GM12878 (cell line): ENCODE data around the gene RSPRY1. TPM values are rescaled to one million over a fixed set of nuclear protein-coding genes. Genes with fewer than 3 reads are reported as not detected.

Experiments
- BACH1 ChIP-seq: fragments of 450-650 bp; IDR thresholded peaks from 2 replicates; pipeline ENCODE4 v1.6.1; 2017; ENCODE audit warnings: mild to moderate bottlenecking, borderline replicate concordance
- CBX3 ChIP-seq: fragments of 200-600 bp; sonication (generic); IDR thresholded peaks from 2 replicates; pipeline ENCODE4 v1.6.1; 2016; ENCODE audit warnings: low read depth, borderline replicate concordance
- CREM ChIP-seq: IDR thresholded peaks from 2 replicates; pipeline ENCODE4 v1.6.1; 2014; ENCODE audit warnings: antibody characterized with exemption, low read depth
- FOXM1 ChIP-seq: IDR thresholded peaks from 2 replicates; pipeline ENCODE4 v1.6.1; 2012; ENCODE audit warnings: low read depth, mild to moderate bottlenecking, inconsistent platforms, low read length, moderate library complexity
- HDAC6 ChIP-seq: fragments of 200-600 bp; sonication (generic); IDR thresholded peaks from one replicate; pipeline ENCODE4 v1.8.0; 2017; ENCODE audit warnings: antibody characterized with exemption; ENCODE audit not compliant: unreplicated experiment
- KLF5 ChIP-seq: fragments of 450-650 bp; IDR thresholded peaks from 2 replicates; pipeline ENCODE4 v1.6.1; 2014; ENCODE audit warnings: mild to moderate bottlenecking; ENCODE audit not compliant: partially characterized antibody
- MXI1 ChIP-seq: fragments of 150-350 bp; IDR thresholded peaks from 2 replicates; pipeline ENCODE4 v1.6.1; 2011; ENCODE audit warnings: low read depth, mild to moderate bottlenecking, inconsistent platforms, low read length, improper control_type of control experiment
- NFXL1 ChIP-seq: fragments of 450-650 bp; IDR thresholded peaks from 2 replicates; pipeline ENCODE4 v1.6.1; 2017; ENCODE audit warnings: antibody characterized with exemption, mild to moderate bottlenecking, borderline replicate concordance
- NRF1 ChIP-seq: conservative IDR thresholded peaks from 2 replicates; pipeline ENCODE4 v1.6.1; 2011; ENCODE audit warnings: mild to moderate bottlenecking, low read depth, low read length, improper control_type of control experiment
- PAX5 ChIP-seq: IDR thresholded peaks from 2 replicates; pipeline ENCODE4 v1.6.1; 2011; ENCODE audit warnings: low read depth, low read length, borderline replicate concordance
- POLR2AphosphoS2 ChIP-seq: IDR thresholded peaks from 2 replicates; pipeline ENCODE4 v1.6.1; 2011; ENCODE audit warnings: low read depth, mild to moderate bottlenecking, low read length, improper control_type of control experiment, moderate library complexity
- SREBF1 ChIP-seq: IDR thresholded peaks from 2 replicates; pipeline ENCODE4 v1.6.1; 2012; ENCODE audit warnings: mild to moderate bottlenecking, low read length
- STAT1 ChIP-seq: fragments of 450-650 bp; conservative IDR thresholded peaks from 2 replicates; pipeline ENCODE4 v1.6.1; 2014; ENCODE audit warnings: antibody characterized with exemption, mild to moderate bottlenecking
- TCF7 ChIP-seq: IDR thresholded peaks from 2 replicates; pipeline ENCODE4 v1.6.1; 2014; ENCODE audit warnings: antibody characterized with exemption, borderline replicate concordance
- YBX1 ChIP-seq: fragments of 450-650 bp; IDR thresholded peaks from 2 replicates; pipeline ENCODE4 v1.6.1; 2016; ENCODE audit warnings: antibody characterized with exemption
- ZBED1 ChIP-seq: IDR thresholded peaks from 2 replicates; pipeline ENCODE4 v1.6.1; 2016; ENCODE audit warnings: borderline replicate concordance
- ZNF622 ChIP-seq: fragments of 450-650 bp; IDR thresholded peaks from 2 replicates; pipeline ENCODE4 v1.6.1; 2017; ENCODE audit warnings: mild to moderate bottlenecking, inconsistent platforms
- ZZZ3 ChIP-seq: IDR thresholded peaks from 2 replicates; pipeline ENCODE4 v1.6.1; 2011; ENCODE audit warnings: low read depth; ENCODE audit not compliant: control insufficient read depth, insufficient read length
- polyA plus RNA-seq, 11 experiments: library from polyadenylated mRNA; depleted of rRNA in 4 of 11; unstranded in 6 of 11; stranded (reverse) in 5 of 11; fragments of >200 nt; fragmentation: Nextera tagmentation in 4 of 11; fragmentation: Illumina TruSeq in 1 of 11; extraction: Ambion mirVana in 4 of 11; extraction: Trizol in 1 of 11; gene quantifications; 1 replicate in 1 of 11; 2 replicates in 10 of 11; pipeline versions ENCODE4 v1.2.1 to v1.2.3, GENCODE V29; 2011 to 2016; ENCODE audit warnings: inconsistent platforms in 2 of 11, missing spikeins in 2 of 11, low read depth in 1 of 11
- total RNA-seq, 4 experiments: library from RNA; depleted of rRNA in 3 of 4; stranded (reverse); fragments of >200 nt in 3 of 4; fragmentation: Illumina TruSeq in 1 of 4; extraction: Trizol in 1 of 4; gene quantifications; 2 replicates each; pipeline versions ENCODE4 v1.2.1 to v1.2.3, GENCODE V29; 2013 to 2021
- TF ChIP-seq, protein P1 (sequence below), 3 experiments: IDR thresholded peaks in 2 of 3; conservative IDR thresholded peaks in 1 of 3; 2 replicates each; pipeline ENCODE4 v1.5.1; 2011; ENCODE audit warnings: low read depth in 3 of 3, low read length in 3 of 3, mild to moderate bottlenecking in 3 of 3, control low read depth in 2 of 3, moderate library complexity in 2 of 3, inconsistent platforms in 1 of 3, mixed read lengths in 1 of 3; ENCODE audit not compliant: control insufficient read depth in 2 of 3, insufficient read depth in 1 of 3; ENCODE audit errors: extremely low read depth in 1 of 3
- TF ChIP-seq, protein P2 (sequence below): IDR thresholded peaks from 2 replicates; pipeline ENCODE4 v1.6.1; 2011; ENCODE audit warnings: low read depth, low read length, improper control_type of control experiment, borderline replicate concordance
- TF ChIP-seq, protein P3 (sequence below): fragments of 450-650 bp; IDR thresholded peaks from 2 replicates; pipeline ENCODE4 v1.6.1; 2017; ENCODE audit warnings: low read depth, mild to moderate bottlenecking, moderate library complexity
- TF ChIP-seq, protein P4 (sequence below): fragments of 150-350 bp; IDR thresholded peaks from 2 replicates; pipeline ENCODE4 v1.6.1; 2014; ENCODE audit warnings: mild to moderate bottlenecking, low read depth, low read length
- TF ChIP-seq, protein P5 (sequence below): fragments of 450-650 bp; IDR thresholded peaks from 2 replicates; pipeline ENCODE4 v1.6.1; 2017; ENCODE audit warnings: borderline replicate concordance

The RSPRY1 gene
- total and polyA plus RNA-seq, 10 of the 15 experiments (the other 5 are each of a cell fraction or from before 2014, with no cell fraction given) = 18.5 to 57.0 (median 41.2) TPM

DNA sequence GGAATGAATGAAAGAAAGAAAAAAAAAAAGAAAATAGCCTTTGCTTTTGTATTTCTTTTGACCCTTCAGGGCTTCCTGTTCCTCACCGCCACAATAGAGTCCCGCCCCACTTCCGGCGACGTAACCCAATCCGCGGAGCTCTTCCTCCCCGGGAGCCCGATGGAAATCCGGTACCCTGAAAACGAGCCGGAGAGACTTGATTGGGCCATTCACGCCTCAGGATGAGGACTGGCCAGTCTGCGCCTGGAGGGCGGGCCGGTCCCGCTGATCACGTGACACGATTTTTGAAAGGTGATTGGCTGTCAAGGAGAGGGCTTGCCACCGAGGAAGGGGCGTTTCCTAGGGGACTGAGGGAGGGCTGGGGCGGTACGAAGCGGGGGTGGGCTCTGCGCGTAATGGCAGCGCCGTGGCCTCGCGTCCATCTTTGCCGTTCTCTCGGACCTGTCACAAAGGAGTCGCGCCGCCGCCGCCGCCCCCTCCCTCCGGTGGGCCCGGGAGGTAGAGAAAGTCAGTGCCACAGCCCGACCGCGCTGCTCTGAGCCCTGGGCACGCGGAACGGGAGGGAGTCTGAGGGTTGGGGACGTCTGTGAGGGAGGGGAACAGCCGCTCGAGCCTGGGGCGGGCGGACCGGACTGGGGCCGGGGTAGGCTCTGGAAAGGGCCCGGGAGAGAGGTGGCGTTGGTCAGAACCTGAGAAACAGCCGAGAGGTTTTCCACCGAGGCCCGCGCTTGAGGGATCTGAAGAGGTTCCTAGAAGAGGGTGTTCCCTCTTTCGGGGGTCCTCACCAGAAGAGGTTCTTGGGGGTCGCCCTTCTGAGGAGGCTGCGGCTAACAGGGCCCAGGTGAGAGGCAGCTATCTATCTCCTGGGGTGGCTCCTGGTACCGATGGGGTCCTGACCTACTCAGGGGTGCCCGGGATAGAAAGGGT is at the start of gene RSPRY1, which contains the start of gene PSME3IP1 (continued):
- TF ChIP-seq, protein P1, sequence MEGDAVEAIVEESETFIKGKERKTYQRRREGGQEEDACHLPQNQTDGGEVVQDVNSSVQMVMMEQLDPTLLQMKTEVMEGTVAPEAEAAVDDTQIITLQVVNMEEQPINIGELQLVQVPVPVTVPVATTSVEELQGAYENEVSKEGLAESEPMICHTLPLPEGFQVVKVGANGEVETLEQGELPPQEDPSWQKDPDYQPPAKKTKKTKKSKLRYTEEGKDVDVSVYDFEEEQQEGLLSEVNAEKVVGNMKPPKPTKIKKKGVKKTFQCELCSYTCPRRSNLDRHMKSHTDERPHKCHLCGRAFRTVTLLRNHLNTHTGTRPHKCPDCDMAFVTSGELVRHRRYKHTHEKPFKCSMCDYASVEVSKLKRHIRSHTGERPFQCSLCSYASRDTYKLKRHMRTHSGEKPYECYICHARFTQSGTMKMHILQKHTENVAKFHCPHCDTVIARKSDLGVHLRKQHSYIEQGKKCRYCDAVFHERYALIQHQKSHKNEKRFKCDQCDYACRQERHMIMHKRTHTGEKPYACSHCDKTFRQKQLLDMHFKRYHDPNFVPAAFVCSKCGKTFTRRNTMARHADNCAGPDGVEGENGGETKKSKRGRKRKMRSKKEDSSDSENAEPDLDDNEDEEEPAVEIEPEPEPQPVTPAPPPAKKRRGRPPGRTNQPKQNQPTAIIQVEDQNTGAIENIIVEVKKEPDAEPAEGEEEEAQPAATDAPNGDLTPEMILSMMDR (IDR thresholded peaks at IDR 0.05 in 2 of 3, conservative IDR thresholded peaks at IDR 0.05 in 1 of 3; ENCODE audit: control insufficient read depth in 2 of 3, extremely low read depth in 1 of 3, insufficient read depth in 1 of 3, low read depth in 3 of 3, low read length in 3 of 3) = no peak
- peak; percentile 77; the same call in 1 of the 2 replicates for TF ChIP-seq MXI1
- no peak for TF ChIP-seq KLF5
- peak; percentile 57 for TF ChIP-seq CREM
- TF ChIP-seq NRF1 = peak; percentile 36; the same call in 1 of the 2 replicates
- TF ChIP-seq NFXL1 = no peak
- TF ChIP-seq, protein P2, sequence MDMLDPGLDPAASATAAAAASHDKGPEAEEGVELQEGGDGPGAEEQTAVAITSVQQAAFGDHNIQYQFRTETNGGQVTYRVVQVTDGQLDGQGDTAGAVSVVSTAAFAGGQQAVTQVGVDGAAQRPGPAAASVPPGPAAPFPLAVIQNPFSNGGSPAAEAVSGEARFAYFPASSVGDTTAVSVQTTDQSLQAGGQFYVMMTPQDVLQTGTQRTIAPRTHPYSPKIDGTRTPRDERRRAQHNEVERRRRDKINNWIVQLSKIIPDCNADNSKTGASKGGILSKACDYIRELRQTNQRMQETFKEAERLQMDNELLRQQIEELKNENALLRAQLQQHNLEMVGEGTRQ = peak; percentile 89
- no peak for TF ChIP-seq FOXM1
- TF ChIP-seq, protein P3, sequence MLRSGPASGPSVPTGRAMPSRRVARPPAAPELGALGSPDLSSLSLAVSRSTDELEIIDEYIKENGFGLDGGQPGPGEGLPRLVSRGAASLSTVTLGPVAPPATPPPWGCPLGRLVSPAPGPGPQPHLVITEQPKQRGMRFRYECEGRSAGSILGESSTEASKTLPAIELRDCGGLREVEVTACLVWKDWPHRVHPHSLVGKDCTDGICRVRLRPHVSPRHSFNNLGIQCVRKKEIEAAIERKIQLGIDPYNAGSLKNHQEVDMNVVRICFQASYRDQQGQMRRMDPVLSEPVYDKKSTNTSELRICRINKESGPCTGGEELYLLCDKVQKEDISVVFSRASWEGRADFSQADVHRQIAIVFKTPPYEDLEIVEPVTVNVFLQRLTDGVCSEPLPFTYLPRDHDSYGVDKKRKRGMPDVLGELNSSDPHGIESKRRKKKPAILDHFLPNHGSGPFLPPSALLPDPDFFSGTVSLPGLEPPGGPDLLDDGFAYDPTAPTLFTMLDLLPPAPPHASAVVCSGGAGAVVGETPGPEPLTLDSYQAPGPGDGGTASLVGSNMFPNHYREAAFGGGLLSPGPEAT = peak; percentile 77
- TF ChIP-seq ZBED1 = no peak
- TF ChIP-seq ZNF622 = no peak
- TF ChIP-seq, protein P4, sequence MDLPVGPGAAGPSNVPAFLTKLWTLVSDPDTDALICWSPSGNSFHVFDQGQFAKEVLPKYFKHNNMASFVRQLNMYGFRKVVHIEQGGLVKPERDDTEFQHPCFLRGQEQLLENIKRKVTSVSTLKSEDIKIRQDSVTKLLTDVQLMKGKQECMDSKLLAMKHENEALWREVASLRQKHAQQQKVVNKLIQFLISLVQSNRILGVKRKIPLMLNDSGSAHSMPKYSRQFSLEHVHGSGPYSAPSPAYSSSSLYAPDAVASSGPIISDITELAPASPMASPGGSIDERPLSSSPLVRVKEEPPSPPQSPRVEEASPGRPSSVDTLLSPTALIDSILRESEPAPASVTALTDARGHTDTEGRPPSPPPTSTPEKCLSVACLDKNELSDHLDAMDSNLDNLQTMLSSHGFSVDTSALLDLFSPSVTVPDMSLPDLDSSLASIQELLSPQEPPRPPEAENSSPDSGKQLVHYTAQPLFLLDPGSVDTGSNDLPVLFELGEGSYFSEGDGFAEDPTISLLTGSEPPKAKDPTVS = no peak; the same call in 1 of the 2 replicates
- no peak for TF ChIP-seq TCF7
- no peak for TF ChIP-seq SREBF1
- TF ChIP-seq STAT1 = no peak
- TF ChIP-seq PAX5 = no peak; the same call in 1 of the 2 replicates
- TF ChIP-seq CBX3 = no peak
- TF ChIP-seq BACH1 = peak; percentile 37; the same call in 1 of the 2 replicates
- TF ChIP-seq POLR2AphosphoS2 = peak; percentile 61; the same call in 1 of the 2 replicates
- no peak for TF ChIP-seq YBX1
- TF ChIP-seq HDAC6 = no peak
- TF ChIP-seq, protein P5, sequence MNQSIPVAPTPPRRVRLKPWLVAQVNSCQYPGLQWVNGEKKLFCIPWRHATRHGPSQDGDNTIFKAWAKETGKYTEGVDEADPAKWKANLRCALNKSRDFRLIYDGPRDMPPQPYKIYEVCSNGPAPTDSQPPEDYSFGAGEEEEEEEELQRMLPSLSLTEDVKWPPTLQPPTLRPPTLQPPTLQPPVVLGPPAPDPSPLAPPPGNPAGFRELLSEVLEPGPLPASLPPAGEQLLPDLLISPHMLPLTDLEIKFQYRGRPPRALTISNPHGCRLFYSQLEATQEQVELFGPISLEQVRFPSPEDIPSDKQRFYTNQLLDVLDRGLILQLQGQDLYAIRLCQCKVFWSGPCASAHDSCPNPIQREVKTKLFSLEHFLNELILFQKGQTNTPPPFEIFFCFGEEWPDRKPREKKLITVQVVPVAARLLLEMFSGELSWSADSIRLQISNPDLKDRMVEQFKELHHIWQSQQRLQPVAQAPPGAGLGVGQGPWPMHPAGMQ = no peak
- no peak for TF ChIP-seq ZZZ3
